GM21576 (cell line): ENCODE results near the gene AKNA.

Source experiments
- ATAC-seq: cut with Tn5 transposase; IDR thresholded peaks from one replicate; pipeline ENCODE4 v1.9.1; 2021; ENCODE audit warnings: mild to moderate bottlenecking, moderate library complexity; ENCODE audit not compliant: unreplicated experiment

AKNA gene

GRCh38 chr9:114364134-114365041 is 23.4 kb downstream of the AKNA start:
- ATAC-seq: no peak

DNA sequence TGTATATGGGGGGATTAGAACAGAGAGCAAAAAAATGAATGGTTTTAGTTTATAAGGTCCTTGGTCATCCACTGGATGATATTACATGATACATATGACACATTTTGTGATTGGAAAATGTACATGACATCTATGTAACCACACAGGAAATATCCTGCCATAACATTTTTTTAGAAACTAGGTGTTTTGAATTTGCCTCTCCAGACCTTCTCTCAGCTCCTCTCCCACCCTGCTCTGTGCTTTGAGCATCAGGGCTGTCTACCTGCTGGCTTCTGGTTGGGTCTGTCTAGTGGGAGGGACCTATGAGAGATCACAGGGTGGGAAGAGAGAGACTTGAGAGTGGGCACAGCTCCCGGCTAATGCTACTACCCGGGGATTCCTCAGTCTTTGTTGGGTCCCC is 24.4 kb downstream of the AKNA start:
- ATAC-seq: no peak

DNA sequence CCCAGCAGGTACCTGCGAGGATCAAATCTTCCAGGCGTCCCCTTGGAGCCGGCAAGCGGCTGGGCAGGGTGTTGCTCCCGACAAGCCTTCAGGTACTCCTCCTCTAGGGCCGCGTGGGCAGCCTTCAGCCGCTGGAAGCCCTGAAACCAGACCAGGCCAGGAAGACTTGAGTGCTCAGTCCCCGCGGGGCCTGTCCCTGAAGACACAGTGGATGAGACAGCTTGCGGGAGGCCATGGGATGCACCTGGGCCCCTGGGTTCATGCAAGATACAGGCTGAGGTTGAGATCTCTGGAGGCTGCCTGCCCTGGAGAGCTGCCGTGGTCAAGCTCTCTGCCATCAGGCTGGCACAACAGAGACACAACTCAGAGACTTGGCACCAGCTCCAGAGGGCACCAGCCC is 25.4 kb downstream of the AKNA start:
- ATAC-seq: no peak

DNA sequence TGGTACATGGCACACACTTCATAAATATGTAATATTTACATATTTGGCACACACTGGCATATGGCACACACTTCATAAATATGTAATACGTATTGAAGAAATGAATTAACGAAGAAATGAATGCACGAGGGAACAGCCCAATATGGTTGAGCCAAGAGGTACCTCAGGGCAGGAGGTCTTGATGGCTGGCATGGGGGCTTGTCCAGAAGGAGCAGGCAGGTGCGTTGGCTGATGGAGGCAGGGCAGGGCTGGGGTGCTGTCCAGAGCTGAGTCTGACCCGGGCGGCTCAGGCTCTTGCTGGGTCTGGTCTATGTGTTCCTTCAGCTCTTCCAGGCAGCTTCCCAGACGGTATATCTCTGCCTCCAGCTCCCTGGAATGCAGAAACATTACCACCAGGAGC is 26.2 kb downstream of the AKNA start:
- ATAC-seq: no peak

DNA sequence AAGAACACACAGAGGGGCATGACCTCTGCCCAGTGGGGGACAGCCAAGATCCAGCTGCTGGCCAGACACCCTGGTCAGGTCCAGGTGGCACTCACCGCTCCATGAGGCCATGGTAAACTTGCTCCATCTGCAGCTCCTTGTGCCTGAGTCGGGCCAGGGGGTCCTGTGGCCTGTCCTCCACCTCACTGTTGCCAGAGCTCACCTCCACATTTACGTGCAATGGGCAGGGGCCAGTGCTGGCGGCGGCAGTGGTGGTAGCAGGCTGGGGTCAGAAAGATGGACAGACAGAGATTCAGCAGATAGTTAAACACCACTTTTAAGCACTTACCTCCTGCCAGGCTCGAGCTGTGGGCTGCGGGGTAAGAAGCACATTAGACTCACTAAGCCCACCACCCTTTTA is 28.0 kb downstream of the AKNA start:
- ATAC-seq: no peak

DNA sequence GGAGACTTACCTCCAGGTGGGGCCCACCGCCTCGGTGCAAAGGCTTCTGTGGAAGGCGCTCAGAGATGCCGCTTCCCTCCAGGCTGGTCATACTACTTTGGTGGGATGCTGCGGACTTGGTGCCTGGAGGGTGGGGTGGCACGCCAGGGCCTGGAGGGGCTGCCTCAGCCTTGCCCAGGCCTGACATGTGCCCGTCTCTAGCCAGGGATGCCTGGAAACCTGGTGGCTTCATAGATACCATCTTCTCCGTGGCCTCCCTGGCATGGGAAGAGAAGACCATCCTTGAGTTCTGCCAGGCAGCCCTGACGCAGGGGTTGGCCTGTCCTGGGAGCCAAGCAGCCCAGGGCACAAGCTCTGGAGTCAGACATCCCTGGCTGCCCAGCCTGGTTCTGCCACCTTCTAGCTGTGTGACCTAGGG is 29.9 kb downstream of the AKNA start:
- no peak for ATAC-seq

DNA sequence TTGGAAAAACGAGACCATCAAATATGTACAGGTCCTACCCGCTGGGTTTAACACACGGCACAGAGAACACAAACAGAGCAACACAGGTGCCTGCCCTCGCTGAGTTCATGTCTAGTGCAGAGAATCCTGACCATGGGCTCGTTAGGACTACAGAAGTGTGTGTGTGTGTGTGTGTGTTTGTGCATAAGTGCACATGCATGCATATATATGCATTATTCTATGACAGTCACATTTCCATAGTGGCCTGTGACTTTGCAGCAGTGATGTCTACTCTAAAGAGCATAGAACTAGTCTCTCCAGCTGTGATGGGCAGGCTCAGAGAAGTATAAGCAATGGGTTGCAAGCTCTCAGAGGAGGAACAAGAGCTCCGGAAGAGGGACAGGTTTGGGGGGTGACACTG is 30.4 kb downstream of the AKNA start:
- ATAC-seq: no peak

DNA sequence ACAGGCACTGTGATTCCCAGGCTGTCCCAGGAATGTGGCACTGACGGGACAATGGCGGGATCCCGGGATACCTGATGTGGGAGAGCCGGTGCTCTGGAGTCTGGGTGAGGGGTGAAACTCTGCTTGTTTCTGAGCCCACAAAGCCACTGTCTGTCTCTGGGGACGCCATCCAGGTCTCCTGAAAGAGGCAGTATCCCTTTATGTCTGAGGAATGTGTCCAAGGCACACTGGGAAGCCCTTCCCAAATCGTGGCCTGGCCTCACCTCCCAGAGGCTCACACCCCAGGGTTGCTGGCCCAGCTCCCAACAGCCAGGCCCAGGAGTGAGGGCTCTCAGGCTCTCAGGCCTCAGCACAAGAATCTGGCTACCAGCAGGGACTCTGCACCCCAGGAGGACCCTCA is 31.0 kb downstream of the AKNA start:
- no peak for ATAC-seq

DNA sequence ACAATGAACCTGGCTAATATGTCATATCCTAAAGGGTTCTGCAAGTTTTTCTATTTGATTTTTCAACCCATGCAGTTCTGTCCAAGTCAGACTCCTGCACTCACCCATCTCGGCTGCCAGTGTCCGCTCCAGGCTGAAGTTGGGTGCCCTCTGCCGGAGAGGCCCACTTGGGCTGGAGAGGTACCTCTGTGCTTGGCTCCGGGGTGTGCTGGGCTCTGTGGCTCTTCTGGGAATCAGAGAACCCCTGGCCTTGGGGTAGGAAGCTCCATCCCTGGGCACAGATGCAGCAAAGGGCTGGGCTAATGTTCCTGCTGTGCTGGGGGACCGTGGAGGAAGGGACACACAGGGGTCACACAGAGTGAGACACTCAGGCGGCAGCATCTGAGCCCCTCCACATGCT is 32.0 kb downstream of the AKNA start:
- no peak for ATAC-seq

DNA sequence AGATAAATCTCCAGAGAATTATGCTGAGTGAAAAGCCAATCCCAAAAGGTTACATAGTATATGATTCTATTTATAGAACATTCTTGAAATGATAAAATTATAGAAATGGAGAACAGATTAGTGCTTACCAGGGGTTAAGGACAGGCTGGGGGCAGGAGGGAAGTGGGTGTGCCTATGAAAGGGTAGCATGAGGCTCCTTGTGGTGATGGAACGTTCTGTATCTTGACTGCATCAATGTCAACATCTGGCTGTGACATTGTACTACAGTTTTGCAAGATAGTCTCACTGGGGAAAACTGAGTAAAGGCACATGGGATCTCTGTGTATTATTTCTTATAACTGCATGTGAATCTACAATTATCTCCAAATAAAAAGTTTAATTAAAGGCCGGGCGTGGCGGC is 35.9 kb downstream of the AKNA start:
- no peak for ATAC-seq

DNA sequence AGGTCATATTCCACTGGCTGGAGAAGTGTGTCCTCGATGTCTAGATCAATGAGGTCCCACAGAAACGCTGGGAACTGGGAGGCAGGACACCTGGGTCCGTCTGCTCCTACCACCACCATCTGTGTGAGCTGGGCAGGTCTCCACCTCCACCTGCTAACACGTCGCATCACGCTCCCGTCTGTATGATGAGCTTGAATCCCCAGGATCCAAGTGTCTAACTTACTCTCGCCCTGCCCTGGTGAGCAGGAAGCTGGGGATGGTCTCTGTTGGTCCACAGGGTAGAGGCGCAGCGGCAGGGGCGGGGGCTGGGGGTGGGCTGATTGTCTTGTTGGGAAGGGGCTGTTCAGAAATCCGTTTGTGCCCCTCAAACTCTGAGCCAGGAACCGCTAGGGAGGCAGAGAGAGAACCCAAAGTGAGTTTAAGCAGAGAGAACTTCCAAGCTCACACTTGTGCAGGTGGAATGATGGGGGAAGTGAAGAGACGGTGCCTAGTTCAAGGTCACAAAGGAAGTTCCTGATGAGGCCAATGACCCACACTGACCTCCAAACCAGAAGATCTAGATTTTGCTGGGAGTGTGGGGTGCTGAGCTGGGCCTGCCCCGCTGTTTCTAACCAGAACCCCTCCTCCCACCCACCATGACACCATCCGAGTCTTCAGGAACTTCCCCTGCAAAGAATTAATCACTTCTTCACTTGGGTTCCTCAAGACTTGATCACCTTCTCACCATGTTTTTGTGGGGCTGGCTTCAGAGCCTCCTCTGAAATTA is 37.0 kb downstream of the AKNA start:
- ATAC-seq: no peak

DNA sequence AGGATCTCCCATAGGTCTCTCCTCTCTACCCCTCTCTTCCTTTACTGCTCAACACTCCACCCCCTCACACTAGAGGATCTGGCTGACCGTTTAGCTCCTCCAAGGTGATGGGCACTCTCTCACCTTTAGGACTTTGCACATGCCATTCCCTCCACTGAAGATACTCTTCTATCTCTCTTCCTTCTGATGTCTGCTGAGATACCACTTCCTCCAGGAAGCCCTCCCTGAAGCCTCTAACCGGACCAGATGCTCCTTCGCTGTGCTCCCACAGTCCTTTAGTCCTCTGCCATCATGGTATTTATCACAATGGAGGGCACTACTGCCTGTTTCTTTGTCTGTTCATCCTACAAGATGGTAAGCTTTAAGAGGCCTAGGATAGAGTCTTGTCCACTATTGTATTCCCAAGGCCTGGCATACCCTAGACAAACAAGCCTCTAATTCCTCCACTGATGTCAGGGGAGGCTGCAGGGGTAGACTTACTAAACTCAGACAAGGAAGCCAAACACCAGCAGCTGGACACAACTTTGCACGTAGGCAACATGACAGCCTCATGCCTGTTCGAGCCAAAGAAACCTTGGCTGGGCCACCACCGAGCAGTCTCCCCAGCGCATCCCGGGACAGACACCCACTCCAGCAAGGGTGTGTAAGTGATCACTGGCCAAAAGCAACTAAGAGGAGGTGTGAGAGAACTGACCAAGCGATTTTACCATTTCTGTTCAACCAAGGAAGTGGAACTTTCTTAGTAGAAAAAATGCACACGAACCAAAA is 37.9 kb downstream of the AKNA start:
- ATAC-seq: no peak

GRCh38 chr9:114348906-114349482 is 38.8 kb downstream of the AKNA start:
- peak; percentile 87 for ATAC-seq

GRCh38 chr9:114348261-114348905 is 39.4 kb downstream of the AKNA start:
- ATAC-seq: no peak

- ATAC-seq: no peak
Measured at GRCh38 chr9:114347675-114348074, 40.1 kb downstream of the AKNA start.

DNA sequence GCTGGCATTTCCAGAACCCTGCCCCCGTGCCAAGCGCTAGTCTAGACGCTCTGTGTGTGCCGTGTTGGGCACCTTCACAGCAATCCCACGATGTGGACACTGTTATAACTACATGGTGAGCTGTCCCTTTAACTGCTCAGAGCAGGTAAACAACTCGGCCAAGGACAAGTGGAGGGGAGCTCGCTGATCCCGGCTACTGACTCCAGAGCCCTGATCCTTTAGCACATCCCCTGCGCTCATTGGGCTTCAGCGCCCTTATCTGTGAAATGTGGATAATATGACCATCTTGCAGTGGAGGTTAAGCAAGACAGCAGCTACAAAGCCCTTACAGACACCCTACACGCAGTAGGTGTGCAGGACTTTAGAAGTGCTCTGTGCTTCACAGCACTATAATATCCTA is 41.6 kb downstream of the AKNA start:
- no peak for ATAC-seq

- ATAC-seq: no peak
Measured at GRCh38 chr9:114345493-114346065, 42.2 kb downstream of the AKNA start.

GRCh38 chr9:114344692-114345091 is 43.1 kb downstream of the AKNA start:
- ATAC-seq: no peak

- ATAC-seq: no peak
Measured at GRCh38 chr9:114344188-114344566, 43.6 kb downstream of the AKNA start.

DNA sequence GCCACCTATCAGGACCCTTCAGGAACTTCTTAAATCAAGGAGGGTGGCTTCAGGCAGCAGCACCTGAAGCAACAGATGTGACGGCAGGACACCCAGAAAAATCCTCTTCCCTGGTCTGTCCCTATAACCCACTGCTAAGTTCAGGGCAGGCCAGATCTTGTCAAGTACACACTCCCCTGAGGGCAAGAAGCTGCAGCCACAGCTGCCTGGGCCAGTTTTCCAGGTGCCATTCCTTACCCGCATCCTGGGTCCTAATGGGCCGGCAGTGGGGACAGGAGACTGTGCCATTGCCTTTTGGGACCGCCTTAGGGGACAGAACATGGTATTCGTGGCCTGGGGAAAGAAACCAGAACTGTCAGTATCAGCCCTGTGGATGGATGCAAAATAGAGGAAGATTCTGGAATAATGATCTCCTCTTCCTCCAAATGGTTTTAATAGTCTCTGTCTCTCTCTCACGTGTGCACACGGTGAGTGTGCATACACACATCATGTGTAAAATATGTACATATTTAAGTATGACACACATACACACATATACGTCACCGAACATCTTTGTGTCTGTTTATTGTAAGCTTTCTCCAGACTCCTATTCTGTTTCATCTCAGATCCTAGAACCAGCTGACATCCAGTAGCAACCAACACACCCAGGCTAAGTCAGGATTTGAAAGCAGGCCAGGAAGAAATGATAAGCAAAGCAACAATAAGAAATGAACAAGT is 44.2 kb downstream of the AKNA start:
- ATAC-seq: no peak
